Kidney epithelial cell (primary cell): ENCODE results near the gene ZNF621. TPM values are rescaled to one million over a fixed set of nuclear protein-coding genes. Genes with fewer than 3 reads are reported as not detected.

ENCODE experiments used
- DNase-seq: peaks from one replicate; pipeline ENCODE4 v3.0.0-alpha.2; 2010; ENCODE audit warnings: low read depth
- H3K27me3 ChIP-seq: 2 replicates; pipeline ENCODE4 v1.6.0; 2011; ENCODE audit warnings: low read length; ENCODE audit not compliant: control insufficient read depth, insufficient read depth
- H3K36me3 ChIP-seq: 2 replicates; pipeline ENCODE4 v1.5.1; 2011; ENCODE audit warnings: low read length; ENCODE audit not compliant: control insufficient read depth, insufficient read depth
- H3K4me3 ChIP-seq: 2 replicates; pipeline ENCODE4 v1.5.1; 2011; ENCODE audit warnings: low read depth, mild to moderate bottlenecking, control low read depth, low read length
- total RNA-seq: library from RNA; depleted of rRNA; stranded (reverse); fragments of >200 nt; gene quantifications from 2 replicates; pipeline ENCODE4 v1.2.3, GENCODE V29; 2015
- TF ChIP-seq, protein P1 (sequence below): IDR thresholded peaks from 2 replicates; pipeline ENCODE4 v1.5.1; 2011; ENCODE audit warnings: mild to moderate bottlenecking, moderate library complexity, low read length, control low read depth, inconsistent platforms; ENCODE audit not compliant: insufficient read depth, poor library complexity, severe bottlenecking

ZNF621 gene
- total RNA-seq, 1 donor from 2014 or later, result 24.4 TPM

DNA sequence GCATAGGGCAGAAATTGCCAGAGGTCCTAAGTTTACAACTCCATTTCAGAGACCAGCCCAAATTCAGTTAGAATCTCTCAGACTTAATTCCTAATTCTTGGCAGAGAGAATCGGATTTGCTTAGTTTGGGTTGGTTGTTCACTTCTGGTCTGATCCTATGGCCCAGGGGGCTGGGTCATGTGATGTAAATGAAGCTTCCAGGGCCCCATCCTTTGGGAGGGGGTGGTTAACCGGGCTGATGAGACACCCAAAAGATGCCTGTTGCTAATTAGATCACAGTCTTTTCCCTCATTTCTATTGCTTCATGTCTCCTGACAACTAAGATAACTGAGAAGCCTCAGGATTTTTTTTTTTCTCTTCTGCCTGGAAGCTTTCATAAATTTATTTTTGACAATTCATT is 30.1 kb upstream of the ZNF621 start:
- no peaks in the 10 kb centered on the region for H3K27me3 ChIP-seq
- DNase-seq, result no peak
- H3K4me3 ChIP-seq, result no peak overlapping the region
- TF ChIP-seq, protein P1, sequence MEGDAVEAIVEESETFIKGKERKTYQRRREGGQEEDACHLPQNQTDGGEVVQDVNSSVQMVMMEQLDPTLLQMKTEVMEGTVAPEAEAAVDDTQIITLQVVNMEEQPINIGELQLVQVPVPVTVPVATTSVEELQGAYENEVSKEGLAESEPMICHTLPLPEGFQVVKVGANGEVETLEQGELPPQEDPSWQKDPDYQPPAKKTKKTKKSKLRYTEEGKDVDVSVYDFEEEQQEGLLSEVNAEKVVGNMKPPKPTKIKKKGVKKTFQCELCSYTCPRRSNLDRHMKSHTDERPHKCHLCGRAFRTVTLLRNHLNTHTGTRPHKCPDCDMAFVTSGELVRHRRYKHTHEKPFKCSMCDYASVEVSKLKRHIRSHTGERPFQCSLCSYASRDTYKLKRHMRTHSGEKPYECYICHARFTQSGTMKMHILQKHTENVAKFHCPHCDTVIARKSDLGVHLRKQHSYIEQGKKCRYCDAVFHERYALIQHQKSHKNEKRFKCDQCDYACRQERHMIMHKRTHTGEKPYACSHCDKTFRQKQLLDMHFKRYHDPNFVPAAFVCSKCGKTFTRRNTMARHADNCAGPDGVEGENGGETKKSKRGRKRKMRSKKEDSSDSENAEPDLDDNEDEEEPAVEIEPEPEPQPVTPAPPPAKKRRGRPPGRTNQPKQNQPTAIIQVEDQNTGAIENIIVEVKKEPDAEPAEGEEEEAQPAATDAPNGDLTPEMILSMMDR, result no peak
- no peaks in the 10 kb centered on the region for H3K36me3 ChIP-seq

DNA sequence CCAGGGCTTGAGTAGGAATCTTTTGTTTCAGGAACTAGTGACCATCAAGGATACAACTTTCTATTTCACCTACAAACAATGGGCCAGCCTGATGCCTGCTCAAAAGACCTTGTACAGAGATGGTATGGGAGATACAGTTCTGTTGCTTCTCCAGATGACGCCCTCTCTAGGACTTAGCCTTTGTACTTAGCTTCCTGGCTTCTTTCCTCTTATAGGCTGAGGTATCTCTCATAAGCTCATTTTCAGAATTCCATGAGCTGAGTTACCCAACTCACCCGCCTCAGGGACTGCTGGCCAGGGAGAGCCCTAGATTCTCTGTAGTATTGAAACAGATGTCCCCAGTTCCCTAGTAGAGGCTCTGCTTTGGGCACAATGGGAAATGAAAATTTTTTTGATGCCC is 27.5 kb upstream of the ZNF621 start:
- Histone ChIP-seq H3K4me3 (no peak overlapping the region), H3K36me3 (no peaks in the 10 kb centered on the region), H3K27me3 (no peaks in the 10 kb centered on the region)
- no peak for DNase-seq
- TF ChIP-seq, protein P1, result no peak

DNA sequence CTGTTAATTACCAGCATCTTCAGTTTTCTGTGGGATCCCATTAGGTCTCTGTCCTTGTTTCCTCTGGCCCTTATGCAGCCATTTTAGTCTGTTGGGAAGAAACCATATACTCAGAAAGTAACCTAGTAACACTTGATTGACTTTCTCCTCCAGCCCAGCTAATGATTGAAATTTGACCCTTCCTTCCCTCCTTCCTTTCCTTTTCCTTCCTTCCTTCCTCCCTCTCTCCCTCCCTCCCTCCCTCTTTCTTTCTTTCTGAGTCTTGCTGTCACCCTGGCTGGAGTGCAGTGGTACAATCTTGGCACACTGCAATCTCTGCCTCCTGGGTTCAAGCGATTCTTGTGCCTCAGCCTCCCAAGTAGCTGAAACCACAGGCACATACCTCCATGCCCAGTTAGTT is 24.8 kb upstream of the ZNF621 start:
- DNase-seq, result no peak
- TF ChIP-seq, protein P1, result no peak
- Histone ChIP-seq H3K4me3 (no peak overlapping the region), H3K36me3 (no peaks in the 10 kb centered on the region), H3K27me3 (no peaks in the 10 kb centered on the region)

GRCh38 chr3:40502034-40502433 is 22.7 kb upstream of the ZNF621 start:
- DNase-seq, result no peak
- Histone ChIP-seq H3K4me3 (no peak overlapping the region), H3K27me3 (no peaks in the 10 kb centered on the region), H3K36me3 (no peaks in the 10 kb centered on the region)
- TF ChIP-seq, protein P1, result no peak

DNA sequence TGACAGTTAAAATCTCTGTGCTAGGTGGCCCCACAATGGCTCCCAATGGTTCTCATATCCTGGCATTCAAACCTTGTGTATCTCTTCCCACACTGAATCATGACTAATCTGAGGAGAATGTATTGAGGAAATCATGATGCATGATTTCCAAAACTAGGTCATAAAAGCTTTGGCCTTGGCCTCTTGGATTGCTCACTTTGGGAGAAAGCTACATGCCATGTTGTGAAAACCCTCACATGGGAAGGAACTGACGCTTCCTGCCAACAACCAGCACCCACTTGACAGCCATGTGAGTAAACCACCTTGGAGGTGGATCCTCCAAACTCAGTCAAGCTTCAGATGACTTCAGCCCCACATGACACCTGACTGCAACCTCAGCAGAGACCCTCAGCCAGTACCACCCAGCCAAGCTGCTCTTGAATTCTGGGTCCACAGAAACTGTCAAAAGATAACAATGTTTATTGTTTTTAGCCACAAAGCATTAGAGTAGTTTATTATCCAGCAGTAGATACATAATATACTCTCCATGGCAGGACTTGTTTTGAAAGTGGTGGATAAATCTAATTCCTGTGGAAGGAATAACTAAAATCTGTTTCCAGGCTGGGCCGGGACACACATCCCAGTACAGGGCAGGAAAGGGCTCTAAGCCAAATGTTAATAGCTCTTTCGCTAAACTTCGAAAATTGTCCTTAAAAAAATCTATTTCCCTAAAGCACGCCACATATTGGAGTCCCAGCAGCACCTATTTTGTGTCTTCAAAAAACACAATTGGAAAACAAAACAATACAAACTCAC is 19.9 kb upstream of the ZNF621 start:
- peak; percentile 92 for DNase-seq
- H3K36me3 ChIP-seq, result no peaks in the 10 kb centered on the region
- no peak overlapping the region for H3K4me3 ChIP-seq
- H3K27me3 ChIP-seq, result no peaks in the 10 kb centered on the region
- TF ChIP-seq, protein P1, result no peak
